GM12891 (cell line): ENCODE measurements around the gene YJU2.
"Not testable (repeated sequence)": the region's sequence is repeated elsewhere in the genome, so short reads cannot be mapped to it uniquely, and the experiment has no call there.

ENCODE experiments used
- DNase-seq: peaks from one replicate; pipeline ENCODE4 v3.0.0; 2011; ENCODE audit warnings: low spot score; ENCODE audit not compliant: insufficient read length
- FAIRE-seq: peaks from 2 replicates; lab custom pipeline; 2011; peaks lifted over from hg19 to GRCh38; lab: Jason Lieb, UNC
- PAX5 ChIP-seq: IDR thresholded peaks from 2 replicates; pipeline ENCODE4 v1.6.1; 2011; ENCODE audit warnings: low read length, moderate library complexity, mild to moderate bottlenecking; ENCODE audit not compliant: insufficient read depth, severe bottlenecking
- POLR2A ChIP-seq: IDR thresholded peaks from 2 replicates; pipeline ENCODE4 v1.6.1; 2011; ENCODE audit warnings: low read depth, low read length, control low read depth
- POLR2AphosphoS5 ChIP-seq: IDR thresholded peaks from 2 replicates; pipeline ENCODE4 v1.6.1; 2011; ENCODE audit warnings: low read depth, low read length, control low read depth
- POU2F2 ChIP-seq: IDR thresholded peaks from 2 replicates; pipeline ENCODE4 v1.6.1; 2011; ENCODE audit warnings: low read depth, mild to moderate bottlenecking, control low read depth, low read length, moderate library complexity
- SPI1 ChIP-seq: IDR thresholded peaks from 2 replicates; pipeline ENCODE4 v1.6.1; 2011; ENCODE audit warnings: low read depth, low read length, control low read depth
- TAF1 ChIP-seq: IDR thresholded peaks from 2 replicates; pipeline ENCODE4 v1.6.1; 2011; ENCODE audit warnings: low read depth, low read length, control low read depth

The YJU2 gene

DNA sequence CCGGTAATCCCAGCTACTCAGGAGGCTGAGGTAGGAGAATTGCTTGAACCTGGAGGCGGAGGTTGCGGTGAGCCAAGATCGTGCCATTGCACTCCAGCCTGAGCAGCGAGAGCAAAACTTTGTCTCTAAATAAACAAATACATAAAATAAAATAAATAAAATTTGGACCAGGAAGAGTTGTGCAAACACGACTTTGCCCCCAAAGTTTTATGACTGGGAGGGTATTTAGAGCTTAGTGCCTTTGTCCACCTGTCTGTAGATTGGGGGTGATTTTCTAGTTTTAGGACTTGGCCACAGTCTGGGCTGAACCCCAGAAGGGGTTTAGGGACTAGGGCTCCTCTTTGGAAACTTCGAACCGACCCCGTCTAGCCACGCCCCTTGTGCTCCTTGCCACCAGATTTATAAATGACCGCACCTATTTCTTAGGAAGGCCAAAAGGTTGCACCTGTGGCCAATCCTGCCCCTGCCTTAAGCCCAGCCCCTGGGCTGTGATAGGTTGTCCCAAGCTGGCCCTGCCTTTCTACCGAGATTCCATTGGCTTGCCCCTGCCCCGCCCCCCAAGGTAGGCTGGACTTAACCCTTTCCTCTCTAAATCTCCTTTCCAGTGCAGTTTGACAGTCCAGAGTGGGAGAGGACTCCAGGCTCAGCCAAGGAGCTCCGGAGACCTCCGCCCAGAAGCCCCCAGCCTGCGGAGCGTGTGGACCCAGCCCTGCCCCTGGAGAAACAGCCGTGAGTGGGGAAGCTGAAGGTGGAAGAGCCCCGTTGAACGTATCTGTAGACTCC lies 37.5 kb downstream of the YJU2 start:
- FAIRE-seq (no peak), DNase-seq (no peak)
- TF ChIP-seq PAX5 = no peak
- TF ChIP-seq TAF1 = no peak

DNA sequence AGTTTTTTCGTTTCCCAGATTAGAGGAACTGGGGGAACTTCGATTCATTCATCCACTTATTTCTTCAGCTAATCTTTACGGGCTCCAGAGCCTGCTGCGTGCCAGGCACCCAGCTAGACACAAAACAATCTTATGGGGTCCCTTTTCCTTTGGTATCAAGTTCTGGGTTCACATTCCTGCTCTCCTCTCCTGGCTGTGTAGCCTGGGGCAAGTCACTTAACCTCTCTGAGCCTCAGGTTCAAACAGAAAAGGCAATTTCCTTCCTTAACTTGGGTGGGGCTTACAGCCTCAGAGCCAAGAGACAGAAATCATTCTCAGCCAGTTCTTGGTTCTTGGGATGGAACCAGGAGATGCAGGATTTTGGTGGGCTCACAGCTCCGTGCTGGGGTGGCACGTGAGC lies 38.1 kb downstream of the YJU2 start:
- no peak for DNase-seq
- TF ChIP-seq SPI1 (no peak), POLR2AphosphoS5 (no peak), TAF1 (no peak), POLR2A (no peak), POU2F2 (no peak), PAX5 (no peak)
- no peak for FAIRE-seq

DNA sequence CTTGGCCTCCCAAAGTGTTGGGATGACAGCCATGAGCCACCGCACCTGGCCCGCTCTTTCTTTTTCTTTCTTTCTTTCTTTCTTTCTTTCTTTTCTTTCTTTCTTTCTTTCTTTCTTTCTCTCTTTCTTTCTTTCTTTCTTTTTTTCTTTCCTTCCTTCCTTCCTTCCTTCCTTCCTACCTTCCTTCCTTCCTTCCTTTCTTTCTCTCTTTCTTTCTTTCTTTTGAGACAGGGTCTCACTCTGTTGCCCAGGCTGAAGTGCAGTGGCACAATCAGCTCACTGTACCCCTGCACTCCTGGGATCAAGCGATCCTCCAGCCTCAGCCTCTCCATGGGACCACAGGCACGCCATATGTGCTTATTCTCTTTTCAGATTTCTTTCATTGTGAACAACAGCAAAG lies 39.3 kb downstream of the YJU2 start:
- not testable (repeated sequence) for DNase-seq, FAIRE-seq

- no peak for FAIRE-seq
- TF ChIP-seq SPI1 = no peak
- no peak for TF ChIP-seq POU2F2
- TF ChIP-seq POLR2A = no peak
- TF ChIP-seq TAF1 = no peak
- DNase-seq = no peak
Measured at GRCh38 chr19:4288091-4288777, 41.4 kb downstream of the YJU2 start.

DNA sequence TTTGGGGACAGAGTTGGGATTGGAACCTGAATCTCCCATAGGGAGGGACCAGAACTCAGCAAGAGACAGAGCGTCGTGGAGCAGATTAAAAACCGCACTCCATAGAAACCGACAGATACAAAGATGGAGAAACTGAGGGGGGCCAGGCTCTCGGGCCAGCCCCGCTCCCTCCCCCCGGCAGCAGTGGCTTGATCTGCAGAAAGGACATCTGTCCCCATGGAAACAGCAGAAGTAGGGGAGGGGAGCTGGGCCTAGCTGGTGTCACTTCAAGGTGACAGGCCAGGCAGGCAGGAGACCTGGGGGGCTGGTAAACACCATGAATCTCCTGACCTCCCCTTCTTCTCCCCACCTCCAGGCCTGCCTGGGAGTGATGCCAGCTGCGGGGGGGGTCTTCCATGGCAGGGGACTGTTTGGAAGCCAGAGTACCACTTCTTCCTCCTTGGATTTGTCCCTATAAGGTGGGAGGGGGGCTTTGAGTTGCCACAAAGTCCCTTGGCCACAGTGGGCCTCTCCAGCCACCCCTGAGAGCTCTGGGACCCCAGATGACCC lies 44.4 kb downstream of the YJU2 start:
- DNase-seq (no peak), FAIRE-seq (no peak)
- TF ChIP-seq POLR2A = no peak
- no peak for TF ChIP-seq POLR2AphosphoS5
- TF ChIP-seq PAX5 = no peak
- no peak for TF ChIP-seq SPI1
- TF ChIP-seq POU2F2 = no peak
- TF ChIP-seq TAF1 = no peak

GRCh38 chr19:4292515-4292914 lies 45.6 kb downstream of the YJU2 start:
- FAIRE-seq (no peak), DNase-seq (no peak)
- TF ChIP-seq POLR2A (no peak), TAF1 (no peak), PAX5 (no peak)

GRCh38 chr19:4294389-4294788 lies 47.5 kb downstream of the YJU2 start:
- TF ChIP-seq TAF1 (no peak), POLR2AphosphoS5 (no peak), POLR2A (no peak), POU2F2 (no peak), PAX5 (no peak), SPI1 (no peak)
- DNase-seq (no peak), FAIRE-seq (no peak)

- DNase-seq (no peak), FAIRE-seq (no peak)
- no peak for TF ChIP-seq PAX5
- TF ChIP-seq POLR2AphosphoS5 = no peak
- no peak for TF ChIP-seq POU2F2
- TF ChIP-seq TAF1 = no peak
- no peak for TF ChIP-seq SPI1
- no peak for TF ChIP-seq POLR2A
Measured at GRCh38 chr19:4295972-4296771, 49.3 kb downstream of the YJU2 start.

DNA sequence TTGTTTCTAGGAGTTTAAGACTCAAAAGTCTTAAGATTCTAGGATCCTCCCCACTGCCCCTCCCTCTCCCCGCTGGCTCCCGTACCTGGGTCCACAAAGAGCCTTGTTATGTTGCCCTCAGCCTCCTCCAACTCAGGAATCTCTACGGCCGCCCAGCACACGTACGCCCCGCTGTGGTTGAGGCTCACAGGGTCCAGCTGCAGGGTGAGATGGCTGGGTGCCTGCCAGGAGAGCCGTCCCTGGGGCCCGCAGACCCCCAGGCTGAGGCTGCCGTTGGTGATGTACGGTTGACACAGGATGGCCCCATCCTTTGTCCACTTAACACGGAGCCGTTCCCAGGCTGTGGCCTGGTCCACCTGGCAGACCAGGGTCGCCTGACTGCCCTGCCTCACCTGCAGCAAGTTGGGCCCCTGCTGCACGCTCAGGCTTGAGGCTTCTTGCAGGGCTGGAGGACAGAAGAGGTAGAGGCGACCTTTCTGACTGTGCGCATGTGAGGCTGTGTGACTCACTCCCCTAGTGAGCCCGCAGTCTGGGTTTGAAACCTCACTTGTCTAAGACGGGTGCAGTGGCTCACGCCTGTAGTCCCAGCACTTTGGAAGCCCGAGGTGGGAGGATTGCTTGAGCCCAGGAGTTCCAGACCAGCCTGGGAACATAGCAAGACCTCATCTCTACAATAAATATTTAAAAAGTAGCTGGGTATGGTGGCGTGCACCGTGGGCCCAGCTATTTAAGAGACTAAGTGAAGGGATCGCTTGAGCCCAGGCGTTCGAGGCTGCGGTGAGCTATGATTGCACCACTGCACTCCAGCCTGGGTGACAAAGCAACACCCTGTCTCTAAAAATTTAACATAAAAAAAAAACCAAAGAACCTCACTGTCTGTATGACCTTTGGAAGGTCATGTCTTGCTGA lies 51.3 kb downstream of the YJU2 start:
- no peak for FAIRE-seq
- no peak for DNase-seq
- TF ChIP-seq TAF1 = no peak
- TF ChIP-seq POLR2AphosphoS5 = no peak
- no peak for TF ChIP-seq PAX5
- no peak for TF ChIP-seq POU2F2
- TF ChIP-seq POLR2A = no peak
- TF ChIP-seq SPI1 = no peak
